HepG2 (cell line): ENCODE results near the gene ENTPD1. TPM values are rescaled to one million over a fixed set of nuclear protein-coding genes. Genes with fewer than 3 reads are reported as not detected.

Experiments
- ATAC-seq: fragments of 200-7000 bp; cut with Tn5 transposase; 3 replicates; pipeline ENCODE4 v1.9.1; 2020; ENCODE audit warnings: mild to moderate bottlenecking, moderate library complexity
- BruUV-seq: library from RNA; stranded (reverse); fragments of 400-500 nt; replicated peaks from 2 replicates; lab custom pipeline; 2021; lab: Mats Ljungman, UMichigan
- CTCF ChIA-PET: fragments of 300-600 bp; formaldehyde crosslinking; extraction: SDS; loops from one replicate; lab custom pipeline; 2021; ENCODE audit warnings: low total read pairs, inconsistent platforms, low intra/inter-chr PET ratio; lab: Yijun Ruan, JAX
- POLR2A ChIA-PET: fragments of 350-600 bp; sonication (Branson Sonifier 250); formaldehyde crosslinking; loops from one replicate; lab custom pipeline; 2020; ENCODE audit warnings: antibody characterized with exemption, inconsistent platforms; lab: Yijun Ruan, JAX
- DNase-seq: peaks from one replicate; pipeline ENCODE4 v3.0.0-alpha.2; 2015; ENCODE audit warnings: low spot score
- FAIRE-seq: peaks from 3 replicates; lab custom pipeline; 2011; peaks lifted over from hg19 to GRCh38; lab: Jason Lieb, UNC
- H2AFZ ChIP-seq: one replicate; pipeline ENCODE4 v1.6.1; 2011; ENCODE audit warnings: low read length, inconsistent platforms
- H3K27ac ChIP-seq: fragments of 300-600 bp; 3 replicates; pipeline ENCODE4 v1.8.0; 2011; ENCODE audit warnings: mixed run types, mild to moderate bottlenecking, mixed read lengths, low read length, inconsistent platforms; ENCODE audit not compliant: insufficient read depth; ENCODE audit errors: extremely low read length
- H3K27me3 ChIP-seq, 2 experiments: fragments of 200-600 bp in 1 of 2; 2 replicates in 1 of 2; 3 replicates in 1 of 2; pipeline versions ENCODE4 v1.6.0 to v1.8.0; 2011; ENCODE audit warnings: low read length in 2 of 2, mild to moderate bottlenecking in 2 of 2, moderate library complexity in 2 of 2, inconsistent platforms in 1 of 2; ENCODE audit not compliant: insufficient read depth in 2 of 2, control insufficient read depth in 1 of 2
- H3K36me3 ChIP-seq, 2 experiments: fragments of 200-600 bp in 1 of 2; replicated peaks in 1 of 2; 2 replicates in 1 of 2; 3 replicates in 1 of 2; pipeline versions ENCODE4 v1.5.1 to v1.8.0; 2011; ENCODE audit warnings: low read length in 2 of 2, inconsistent platforms in 1 of 2; ENCODE audit not compliant: insufficient read depth in 2 of 2, control insufficient read depth in 1 of 2
- H3K4me1 ChIP-seq: 2 replicates; pipeline ENCODE4 v1.5.1; 2012; ENCODE audit warnings: low read length, inconsistent platforms; ENCODE audit not compliant: insufficient read depth
- H3K4me2 ChIP-seq: 2 replicates; pipeline ENCODE4 v1.6.0; 2011; ENCODE audit warnings: low read depth, low read length, inconsistent platforms
- H3K4me3 ChIP-seq, 3 experiments: fragments of 200-600 bp in 1 of 3; sonication (generic), shearing (Covaris generic) in 1 of 3; replicated peaks in 1 of 3; 2 replicates each; pipeline ENCODE4 v1.5.1; 2011 to 2016; ENCODE audit warnings: low read length in 3 of 3, inconsistent platforms in 2 of 3, low read depth in 2 of 3, mild to moderate bottlenecking in 2 of 3, control low read depth in 1 of 3, mixed read lengths in 1 of 3; ENCODE audit not compliant: insufficient read depth in 1 of 3
- H3K79me2 ChIP-seq: one replicate; pipeline ENCODE4 v1.6.1; 2011; ENCODE audit warnings: low read length, inconsistent platforms; ENCODE audit not compliant: insufficient read depth
- H3K9ac ChIP-seq: 2 replicates; pipeline ENCODE4 v1.6.0; 2011; ENCODE audit warnings: mild to moderate bottlenecking, low read depth, low read length, inconsistent platforms; ENCODE audit not compliant: insufficient read depth
- H3K9me3 ChIP-seq: 2 replicates; pipeline ENCODE4 v1.5.1; 2012; ENCODE audit warnings: mild to moderate bottlenecking, low read length
- H4K20me1 ChIP-seq: 2 replicates; pipeline ENCODE4 v1.6.0; 2011; ENCODE audit warnings: inconsistent platforms, mild to moderate bottlenecking, low read length, moderate library complexity; ENCODE audit not compliant: insufficient read depth
- CEBPB ChIP-seq: IDR thresholded peaks from 2 replicates; pipeline ENCODE4 v1.6.1; 2011; ENCODE audit warnings: low read depth, low read length, improper control_type of control experiment, borderline replicate concordance
- CHD4 ChIP-seq: fragments of 200-600 bp; sonication (generic); IDR thresholded peaks from 2 replicates; pipeline ENCODE4 v1.7.0; 2017; ENCODE audit warnings: mild to moderate bottlenecking, low read length, borderline replicate concordance
- ELF4 ChIP-seq: sonication (generic); formaldehyde crosslinking; IDR thresholded peaks from 2 replicates; pipeline ENCODE4 v1.5.0; 2020; ENCODE audit warnings: missing genetic modification reagents, mild to moderate bottlenecking, moderate library complexity, borderline replicate concordance
- KLF16 ChIP-seq, 2 experiments: sonication (generic) in 1 of 2; formaldehyde crosslinking in 1 of 2; IDR thresholded peaks; 2 replicates each; pipeline versions ENCODE4 v1.6.1 to v1.8.0; 2016 to 2023; ENCODE audit warnings: missing genetic modification reagents in 2 of 2, missing compliant biosample characterization in 1 of 2
- MBNL3 ChIP-seq: fragments of 250-450 bp; sonication (Bioruptor Pico); conservative IDR thresholded peaks from 2 replicates; pipeline ENCODE4 v1.8.0; 2022; ENCODE audit warnings: mild to moderate bottlenecking, inconsistent platforms
- MED13 ChIP-seq: sonication (generic); formaldehyde crosslinking; IDR thresholded peaks from 2 replicates; pipeline ENCODE4 v1.5.0; 2020; ENCODE audit warnings: missing genetic modification reagents
- MTF1 ChIP-seq: sonication (generic); formaldehyde crosslinking; IDR thresholded peaks from 2 replicates; pipeline ENCODE4 v1.5.0; 2020; ENCODE audit warnings: missing genetic modification reagents
- NFIC ChIP-seq: IDR thresholded peaks from 2 replicates; pipeline ENCODE4 v1.6.1; 2012; ENCODE audit warnings: mild to moderate bottlenecking, low read length, inconsistent platforms
- ONECUT2 ChIP-seq: sonication (generic); formaldehyde crosslinking; IDR thresholded peaks from 2 replicates; pipeline ENCODE4 v1.4.0; 2020; ENCODE audit warnings: missing genetic modification reagents
- PHB2 ChIP-seq: fragments of 450-650 bp; IDR thresholded peaks from 2 replicates; pipeline ENCODE4 v1.6.1; 2018; ENCODE audit not compliant: partially characterized antibody
- STAT5B ChIP-seq: sonication (generic); formaldehyde crosslinking; IDR thresholded peaks from 2 replicates; pipeline ENCODE4 v1.4.0; 2020; ENCODE audit warnings: missing genetic modification reagents
- TAF15 ChIP-seq: fragments of 200-400 bp; formaldehyde crosslinking; IDR thresholded peaks from one replicate; pipeline ENCODE4 v1.6.1; 2018; ENCODE audit warnings: mild to moderate bottlenecking, low read depth, low read length; ENCODE audit not compliant: poor library complexity, severe bottlenecking
- YEATS4 ChIP-seq: sonication (generic); formaldehyde crosslinking; IDR thresholded peaks from 2 replicates; pipeline ENCODE4 v1.4.0; 2020; ENCODE audit warnings: missing genetic modification reagents, borderline replicate concordance
- ZFP36L2 ChIP-seq: sonication (generic); formaldehyde crosslinking; IDR thresholded peaks from 2 replicates; pipeline ENCODE4 v1.4.0; 2020; ENCODE audit warnings: missing genetic modification reagents
- ZNF160 ChIP-seq: sonication (generic); formaldehyde crosslinking; IDR thresholded peaks from 2 replicates; pipeline ENCODE4 v1.8.0; 2022; ENCODE audit warnings: mild to moderate bottlenecking, inconsistent platforms, missing genetic modification reagents
- ZNF205 ChIP-seq: IDR thresholded peaks from 2 replicates; pipeline ENCODE4 v1.6.1; 2018; ENCODE audit warnings: missing biosample characterization, missing genetic modification reagents
- ZNF230 ChIP-seq: sonication (generic); formaldehyde crosslinking; IDR thresholded peaks from 2 replicates; pipeline ENCODE4 v1.4.0; 2020; ENCODE audit warnings: mild to moderate bottlenecking, missing genetic modification reagents
- ZNF552 ChIP-seq: sonication (generic); formaldehyde crosslinking; IDR thresholded peaks from 2 replicates; pipeline ENCODE4 v1.9.0; 2022; ENCODE audit warnings: missing genetic modification reagents, mild to moderate bottlenecking, borderline replicate concordance
- WGBS: methylation state at CpG from one replicate; pipeline ENCODE4 v1.1.6; 2017; ENCODE audit warnings: low lambda C conversion rate; 5-methylcytosine and 5-hydroxymethylcytosine counted together
- in situ Hi-C: cut with HindIII; loops from 2 replicates; pipeline ENCODE4 v1.10.0; 2017; ENCODE audit warnings: low pct_unique_long_range_greater_than_20kb; ENCODE audit not compliant: extremely low pct_ligation_motif_present
- intact Hi-C: fragments of 100-400 bp; cut with micrococcal nuclease; formaldehyde crosslinking; loops from one replicate; pipeline ENCODE4 v1.10.0; 2022; ENCODE audit not compliant: unreplicated experiment
- polyA plus RNA-seq, 8 experiments: library from polyadenylated mRNA; depleted of rRNA in 3 of 8; stranded (reverse) in 7 of 8; unstranded in 1 of 8; fragments of >200 nt; fragmentation: Illumina TruSeq in 4 of 8; extraction: Trizol in 4 of 8; gene quantifications; 2 replicates each; pipeline versions ENCODE4 v1.2.1 to v1.2.3, GENCODE V29; 2011 to 2016; ENCODE audit warnings: low read depth in 4 of 8, missing spikeins in 1 of 8, mixed read lengths in 1 of 8; ENCODE audit not compliant: insufficient read depth in 1 of 8
- total RNA-seq, 5 experiments: library from RNA; depleted of rRNA; stranded (reverse); fragments of >200 nt; fragmentation: Illumina TruSeq; extraction: Trizol; gene quantifications; 2 replicates each; pipeline ENCODE4 v1.2.3, GENCODE V29; 2016; ENCODE audit warnings: low read depth in 1 of 5
- TF ChIP-seq, protein P1 (sequence below): IDR thresholded peaks from 2 replicates; pipeline ENCODE4 v1.6.1; 2016; ENCODE audit warnings: mild to moderate bottlenecking, missing biosample characterization, missing genetic modification reagents
- TF ChIP-seq, protein P2 (sequence below): sonication (generic); formaldehyde crosslinking; IDR thresholded peaks from 2 replicates; pipeline ENCODE4 v1.4.0; 2020; ENCODE audit warnings: mild to moderate bottlenecking, missing genetic modification reagents

The ENTPD1 gene
- total and polyA plus RNA-seq, 2 of the 13 experiments (the other 11 are each of a cell fraction or from before 2014, with no cell fraction given) = 0.07 TPM

DNA sequence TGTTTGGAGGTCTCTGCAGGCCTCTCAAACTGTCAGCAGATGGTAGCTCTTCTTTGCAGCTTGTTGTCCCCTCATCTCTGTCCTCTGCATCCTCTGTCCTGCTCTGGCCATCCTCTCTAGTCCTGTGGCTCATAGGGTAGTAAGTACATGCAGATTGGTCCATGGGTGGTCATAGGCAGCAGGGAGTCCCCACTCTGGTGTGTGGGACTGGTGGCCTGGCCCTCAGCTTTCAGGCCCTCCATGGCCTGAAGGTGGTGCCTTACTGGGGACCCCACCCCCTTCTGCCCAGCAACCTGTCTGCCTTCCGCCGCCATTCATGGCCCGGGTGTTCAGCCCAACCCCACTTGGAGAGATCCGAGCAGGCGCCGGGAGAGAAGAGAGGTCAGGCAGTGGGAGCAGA is 49.4 kb upstream of the ENTPD1 start:
- no peaks in the 10 kb centered on the region for H3K9me3 ChIP-seq
- H3K79me2 ChIP-seq = no peaks in the 10 kb centered on the region
- no peaks in the 10 kb centered on the region for H3K4me1 ChIP-seq
- intact Hi-C loops = no loop called here
- H3K27me3 ChIP-seq = no peaks in the 10 kb centered on the region
- ATAC-seq (no peak), DNase-seq (no peak), FAIRE-seq (no peak)
- H3K4me2 ChIP-seq = no peak overlapping the region
- POLR2A ChIA-PET = no interaction called here
- no peak overlapping the region for H2AFZ ChIP-seq
- no peak overlapping the region for H3K4me3 ChIP-seq
- CTCF ChIA-PET = no interaction called here
- H3K9ac ChIP-seq = no peak overlapping the region
- 0% methylated on average over 1 of the region's 6 CpGs for WGBS
- H3K27ac ChIP-seq = no peak overlapping the region
- in situ Hi-C loops = no loop called here
- BruUV-seq = no TSS peak
- H3K36me3 ChIP-seq = no peaks in the 10 kb centered on the region
- no peaks in the 10 kb centered on the region for H4K20me1 ChIP-seq
- no peak for TF ChIP-seq ZNF160
- TF ChIP-seq MTF1 (CRISPR knock-in tag) = no peak
- TF ChIP-seq MED13 (CRISPR knock-in tag) = no peak
- TF ChIP-seq KLF16 (CRISPR knock-in tag; IDR thresholded peaks at IDR 0.05) = no peak
- no peak for TF ChIP-seq CEBPB
- TF ChIP-seq NFIC = no peak
- no peak for TF ChIP-seq ZNF205 (CRISPR knock-in tag)
- no peak for TF ChIP-seq TAF15
- no peak for TF ChIP-seq ZNF552
- TF ChIP-seq ZNF230 (CRISPR knock-in tag) = no peak
- no peak for TF ChIP-seq ELF4 (CRISPR knock-in tag)

DNA sequence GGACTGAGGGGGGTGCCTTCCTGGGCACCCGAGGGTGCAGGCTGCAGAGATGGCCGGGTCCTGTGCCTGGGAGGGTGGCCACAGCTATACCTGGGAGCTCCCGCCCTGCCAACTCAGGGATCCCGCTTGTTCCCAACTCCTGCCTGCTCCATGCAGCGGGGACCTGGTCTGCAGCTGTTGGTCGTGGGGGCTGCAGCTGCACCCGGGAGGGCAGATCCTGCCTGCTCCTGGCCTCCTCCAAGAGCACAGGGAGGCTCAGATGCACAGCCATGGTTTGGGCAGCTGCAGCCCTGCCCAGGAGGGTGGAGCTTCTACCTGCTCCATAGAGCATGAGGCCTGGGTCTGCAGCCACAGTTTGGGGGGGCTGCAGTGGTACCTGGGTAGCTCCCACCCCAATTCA is 49.0 kb upstream of the ENTPD1 start:
- H3K4me2 ChIP-seq = no peak overlapping the region
- POLR2A ChIA-PET = no interaction called here
- H3K27me3 ChIP-seq = no peaks in the 10 kb centered on the region
- ATAC-seq (no peak), FAIRE-seq (no peak), DNase-seq (no peak)
- no TSS peak for BruUV-seq
- H3K36me3 ChIP-seq = no peaks in the 10 kb centered on the region
- WGBS = 43% methylated on average over 5 of the region's 7 CpGs
- intact Hi-C loops (no loop called here), in situ Hi-C loops (no loop called here)
- no peak overlapping the region for H3K9ac ChIP-seq
- no peaks in the 10 kb centered on the region for H3K9me3 ChIP-seq
- H2AFZ ChIP-seq = no peak overlapping the region
- no peak overlapping the region for H3K27ac ChIP-seq
- CTCF ChIA-PET = no interaction called here
- H4K20me1 ChIP-seq = no peaks in the 10 kb centered on the region
- H3K4me1 ChIP-seq = no peaks in the 10 kb centered on the region
- H3K79me2 ChIP-seq = no peaks in the 10 kb centered on the region
- no peak overlapping the region for H3K4me3 ChIP-seq
- TF ChIP-seq, protein P1, sequence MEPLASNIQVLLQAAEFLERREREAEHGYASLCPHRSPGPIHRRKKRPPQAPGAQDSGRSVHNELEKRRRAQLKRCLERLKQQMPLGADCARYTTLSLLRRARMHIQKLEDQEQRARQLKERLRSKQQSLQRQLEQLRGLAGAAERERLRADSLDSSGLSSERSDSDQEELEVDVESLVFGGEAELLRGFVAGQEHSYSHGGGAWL (CRISPR knock-in tag) = no peak
- TF ChIP-seq ZFP36L2 (CRISPR knock-in tag) (no peak), YEATS4 (no peak), ONECUT2 (CRISPR knock-in tag) (no peak), CHD4 (no peak), STAT5B (CRISPR knock-in tag) (no peak), PHB2 (no peak), MBNL3 (CRISPR knock-in tag) (no peak)
- TF ChIP-seq, protein P2, sequence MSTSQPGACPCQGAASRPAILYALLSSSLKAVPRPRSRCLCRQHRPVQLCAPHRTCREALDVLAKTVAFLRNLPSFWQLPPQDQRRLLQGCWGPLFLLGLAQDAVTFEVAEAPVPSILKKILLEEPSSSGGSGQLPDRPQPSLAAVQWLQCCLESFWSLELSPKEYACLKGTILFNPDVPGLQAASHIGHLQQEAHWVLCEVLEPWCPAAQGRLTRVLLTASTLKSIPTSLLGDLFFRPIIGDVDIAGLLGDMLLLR (CRISPR knock-in tag) = no peak
